Neural crest cell (in vitro differentiated cells): Measurements from ENCODE around the gene AOC2. TPM values are rescaled to one million over a fixed set of nuclear protein-coding genes. Genes with fewer than 3 reads are reported as not detected.

Experiments
- DNase-seq: peaks from one replicate; pipeline ENCODE4 v3.0.0; 2021; ENCODE audit warnings: low read depth, mixed read lengths, low spot score
- H3K27ac Mint-ChIP-seq: one replicate; pipeline ENCODE4 v1.8.0; 2021; ENCODE audit warnings: mild to moderate bottlenecking, mixed read lengths; ENCODE audit not compliant: unreplicated experiment
- H3K27me3 Mint-ChIP-seq: 2 replicates; pipeline ENCODE4 v1.8.0; 2021; ENCODE audit warnings: low read depth, mild to moderate bottlenecking, mixed read lengths
- H3K36me3 Mint-ChIP-seq: 2 replicates; pipeline ENCODE4 v1.8.0; 2021; ENCODE audit warnings: low read depth, mild to moderate bottlenecking, mixed read lengths
- H3K4me1 Mint-ChIP-seq: 2 replicates; pipeline ENCODE4 v1.8.0; 2021; ENCODE audit warnings: mixed read lengths
- H3K4me3 Mint-ChIP-seq: one replicate; pipeline ENCODE4 v1.8.0; 2021; ENCODE audit warnings: mild to moderate bottlenecking, mixed read lengths
- H3K9me3 Mint-ChIP-seq: 2 replicates; pipeline ENCODE4 v1.8.0; 2021; ENCODE audit warnings: mixed read lengths
- total RNA-seq: library from RNA; stranded (reverse); gene quantifications from 2 replicates; pipeline ENCODE4 v1.2.1, GENCODE V29; 2021
- TF ChIP-seq, protein P1 (sequence below): fragments of 200-600 bp; sonication (generic); conservative IDR thresholded peaks from 2 replicates; pipeline ENCODE4 v1.5.0; 2021; ENCODE audit warnings: antibody characterized with exemption, mild to moderate bottlenecking

The AOC2 gene
- total RNA-seq, 1 donor from 2014 or later = 3.0 TPM

DNA sequence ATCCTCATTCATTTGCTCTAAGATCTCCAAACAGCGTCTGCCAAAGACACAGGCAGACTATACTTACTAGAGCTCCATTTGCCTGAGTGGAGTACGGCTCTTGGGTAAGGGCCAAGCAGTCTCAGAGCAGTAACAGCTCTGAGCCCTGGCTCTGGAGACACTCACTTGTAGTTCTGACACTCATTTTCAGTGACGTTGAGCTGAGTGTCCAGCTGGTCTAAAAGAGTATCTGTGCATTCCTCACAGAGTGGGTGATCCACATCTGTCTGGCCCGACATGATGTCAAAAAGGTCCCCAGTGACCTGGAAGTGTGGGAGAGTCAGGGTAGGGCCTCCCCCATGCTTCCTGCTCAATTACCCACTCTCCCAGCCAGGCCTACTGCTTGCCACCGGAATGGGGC is 26.0 kb upstream of the AOC2 start:
- Mint-ChIP-seq H3K4me3 (no peak overlapping the region), H3K4me1 (peaks cover 10% of the 10 kb centered on the region)
- DNase-seq = no peak

GRCh38 chr17:42819939-42820535 is 24.3 kb upstream of the AOC2 start:
- H3K27me3 Mint-ChIP-seq = peaks cover 3% of the 10 kb centered on the region
- H3K27ac Mint-ChIP-seq = no peak overlapping the region
- peak overlapping the region; percentile 83 for H3K4me3 Mint-ChIP-seq
- H3K4me1 Mint-ChIP-seq = peaks cover 20% of the 10 kb centered on the region
- TF ChIP-seq, protein P1, sequence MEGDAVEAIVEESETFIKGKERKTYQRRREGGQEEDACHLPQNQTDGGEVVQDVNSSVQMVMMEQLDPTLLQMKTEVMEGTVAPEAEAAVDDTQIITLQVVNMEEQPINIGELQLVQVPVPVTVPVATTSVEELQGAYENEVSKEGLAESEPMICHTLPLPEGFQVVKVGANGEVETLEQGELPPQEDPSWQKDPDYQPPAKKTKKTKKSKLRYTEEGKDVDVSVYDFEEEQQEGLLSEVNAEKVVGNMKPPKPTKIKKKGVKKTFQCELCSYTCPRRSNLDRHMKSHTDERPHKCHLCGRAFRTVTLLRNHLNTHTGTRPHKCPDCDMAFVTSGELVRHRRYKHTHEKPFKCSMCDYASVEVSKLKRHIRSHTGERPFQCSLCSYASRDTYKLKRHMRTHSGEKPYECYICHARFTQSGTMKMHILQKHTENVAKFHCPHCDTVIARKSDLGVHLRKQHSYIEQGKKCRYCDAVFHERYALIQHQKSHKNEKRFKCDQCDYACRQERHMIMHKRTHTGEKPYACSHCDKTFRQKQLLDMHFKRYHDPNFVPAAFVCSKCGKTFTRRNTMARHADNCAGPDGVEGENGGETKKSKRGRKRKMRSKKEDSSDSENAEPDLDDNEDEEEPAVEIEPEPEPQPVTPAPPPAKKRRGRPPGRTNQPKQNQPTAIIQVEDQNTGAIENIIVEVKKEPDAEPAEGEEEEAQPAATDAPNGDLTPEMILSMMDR = peak; percentile 81
- H3K9me3 Mint-ChIP-seq = no peaks in the 10 kb centered on the region
- H3K36me3 Mint-ChIP-seq = peaks cover 5% of the 10 kb centered on the region
- peak; percentile 65 for DNase-seq

More for the DNA sequence above, 26.0 kb upstream of the AOC2 start:
- TF ChIP-seq, protein P1 = no peak
- peaks cover 8% of the 10 kb centered on the region for H3K36me3 Mint-ChIP-seq
- no peaks in the 10 kb centered on the region for H3K9me3 Mint-ChIP-seq
- no peaks in the 10 kb centered on the region for H3K27me3 Mint-ChIP-seq
- H3K27ac Mint-ChIP-seq = no peak overlapping the region

GRCh38 chr17:42821176-42821575 is 23.2 kb upstream of the AOC2 start:
- H3K4me1 Mint-ChIP-seq = peaks cover 20% of the 10 kb centered on the region
- TF ChIP-seq, protein P1 = no peak
- no peaks in the 10 kb centered on the region for H3K9me3 Mint-ChIP-seq
- H3K36me3 Mint-ChIP-seq = peaks cover 5% of the 10 kb centered on the region
- peaks cover 6% of the 10 kb centered on the region for H3K27me3 Mint-ChIP-seq
- DNase-seq = no peak
- H3K4me3 Mint-ChIP-seq = no peak overlapping the region
- no peak overlapping the region for H3K27ac Mint-ChIP-seq

DNA sequence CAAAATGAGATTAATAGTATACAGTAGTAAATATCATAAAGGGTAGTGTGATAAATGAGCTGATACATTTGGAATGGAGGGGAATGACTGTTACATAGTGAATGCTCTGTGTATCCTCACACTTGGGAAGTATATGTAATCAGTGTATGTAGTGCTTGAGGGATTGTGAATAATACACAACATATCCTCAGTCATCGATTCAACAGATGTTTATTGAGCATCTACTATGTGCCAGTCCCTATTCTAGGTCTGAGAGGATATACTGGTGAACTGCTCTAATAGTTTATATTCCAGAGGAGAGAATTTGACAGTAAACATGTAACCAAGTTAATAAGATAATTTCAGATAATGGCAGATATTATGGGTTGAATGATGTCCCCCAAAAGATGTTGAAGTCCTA is 16.9 kb upstream of the AOC2 start:
- TF ChIP-seq, protein P1 = no peak
- Mint-ChIP-seq H3K9me3 (no peaks in the 10 kb centered on the region), H3K27me3 (peaks cover 34% of the 10 kb centered on the region), H3K4me1 (peaks cover 19% of the 10 kb centered on the region), H3K4me3 (peak overlapping the region; percentile 29), H3K36me3 (no peaks in the 10 kb centered on the region), H3K27ac (no peak overlapping the region)
- no peak for DNase-seq

DNA sequence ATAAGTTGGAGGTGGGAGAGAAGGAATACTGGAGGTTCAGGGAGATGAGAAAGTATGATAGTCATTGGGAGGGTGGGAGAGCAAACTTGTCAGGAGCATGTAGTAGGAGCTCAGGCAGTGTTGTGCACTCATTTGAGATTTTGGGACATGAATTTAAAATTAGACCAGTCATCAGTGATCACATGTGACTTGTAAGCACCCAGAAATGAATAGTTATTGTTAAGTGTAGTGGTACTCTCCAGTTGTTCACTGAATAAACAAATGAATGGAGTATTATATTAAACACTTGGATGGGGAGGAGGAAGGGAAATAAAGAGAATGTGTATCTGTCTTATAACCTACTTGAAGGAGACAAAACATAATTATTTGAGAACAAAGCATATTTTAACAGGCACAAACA is 13.4 kb upstream of the AOC2 start:
- peaks cover 30% of the 10 kb centered on the region for H3K27me3 Mint-ChIP-seq
- TF ChIP-seq, protein P1 = no peak
- H3K9me3 Mint-ChIP-seq = no peaks in the 10 kb centered on the region
- no peak overlapping the region for H3K27ac Mint-ChIP-seq
- DNase-seq = no peak
- no peaks in the 10 kb centered on the region for H3K36me3 Mint-ChIP-seq
- peaks cover 21% of the 10 kb centered on the region for H3K4me1 Mint-ChIP-seq
- peak overlapping the region; percentile 65 for H3K4me3 Mint-ChIP-seq
